Liver (tissue), 3 donors: ENCODE measurements around the gene NBAS.

Experiments used
- CTCF ChIP-seq: fragments of 150-350 bp; IDR thresholded peaks from 2 replicates; pipeline ENCODE4 v1.5.1; 2017; ENCODE audit warnings: improper control_type of control experiment, low read depth, low read length; ENCODE audit not compliant: missing input control
- TAF1 ChIP-seq: conservative IDR thresholded peaks from 2 replicates; pipeline ENCODE4 v1.6.1; 2016; ENCODE audit warnings: antibody characterized with exemption, mild to moderate bottlenecking
- TF ChIP-seq, protein P1 (sequence below): IDR thresholded peaks from 2 replicates; pipeline ENCODE4 v1.6.1; 2016; ENCODE audit warnings: antibody characterized with exemption
- donor health status: healthy.
- donor health status: healthy.

DNA sequence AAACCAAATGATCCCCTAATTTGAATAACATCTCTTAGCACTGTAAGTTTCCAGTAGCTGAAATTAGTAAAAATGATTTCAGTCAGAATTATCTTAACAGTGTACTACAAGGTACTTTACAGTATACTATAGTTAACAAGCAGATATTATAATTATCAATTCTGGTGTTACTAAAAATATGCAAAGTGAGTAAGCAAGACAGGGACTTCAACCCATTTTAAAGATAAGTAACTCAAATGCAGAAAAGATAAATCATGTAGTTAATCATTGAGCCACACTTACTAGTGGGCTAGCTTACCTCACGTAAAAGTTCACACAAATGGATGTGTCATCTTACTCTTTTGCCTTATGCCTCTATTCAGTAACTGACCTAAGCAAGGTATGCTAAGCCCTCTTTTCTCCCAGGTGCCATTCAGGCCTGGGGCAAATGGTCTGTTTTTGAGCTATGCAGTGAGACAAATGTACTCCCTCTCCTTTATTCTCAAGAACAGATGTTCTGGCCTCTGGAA lies 101.0 kb downstream of the NBAS start:
- TF ChIP-seq, protein P1, sequence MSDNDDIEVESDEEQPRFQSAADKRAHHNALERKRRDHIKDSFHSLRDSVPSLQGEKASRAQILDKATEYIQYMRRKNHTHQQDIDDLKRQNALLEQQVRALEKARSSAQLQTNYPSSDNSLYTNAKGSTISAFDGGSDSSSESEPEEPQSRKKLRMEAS, result no peak
- TF ChIP-seq CTCF (no peak), TAF1 (no peak)
